Mucosa of gallbladder (tissue), 1 donor: ENCODE measurements around the gene UBE4B. TPM values are rescaled to one million over a fixed set of nuclear protein-coding genes. Genes with fewer than 3 reads are reported as not detected.
"Not testable (repeated sequence)": the region's sequence is repeated elsewhere in the genome, so short reads cannot be mapped to it uniquely, and the experiment has no call there.

ENCODE experiments used
- DNase-seq: peaks from one replicate; pipeline ENCODE4 v3.0.0-alpha.2; 2020; ENCODE audit warnings: low spot score
- total RNA-seq: library from RNA; stranded (reverse); gene quantifications from one replicate; pipeline ENCODE4 v1.2.1, GENCODE V29; 2021
- donor health status: DM: no; HTN: no; CAD: no.

The UBE4B gene
- total RNA-seq = 40.6 TPM

GRCh38 chr1:10032590-10033358 is at the start of gene UBE4B:
UBE4B (plus strand) TSS chr1:10032958; CDS start chr1:10033671, 713 bp downstream.
- peak; percentile 98 for DNase-seq

GRCh38 chr1:9984253-9984652 is 48.5 kb upstream of the UBE4B start:
- DNase-seq = no peak

GRCh38 chr1:9985001-9985400 is 47.8 kb upstream of the UBE4B start:
- no peak for DNase-seq

GRCh38 chr1:9989773-9990172 is 43.0 kb upstream of the UBE4B start:
- no peak for DNase-seq

- no peak for DNase-seq
These were observed 41.8 kb upstream of the UBE4B start for GRCh38 chr1:9990944-9991343.

GRCh38 chr1:9992910-9993309 is 39.8 kb upstream of the UBE4B start:
- DNase-seq = no peak

- no peak for DNase-seq
These were observed 39.1 kb upstream of the UBE4B start for GRCh38 chr1:9993561-9994075.

GRCh38 chr1:9996624-9997582 is 35.9 kb upstream of the UBE4B start, which contains the start of gene RBP7:
RBP7 (plus strand) TSS chr1:9997228; CDS start chr1:9997259, 31 bp downstream.
- DNase-seq = no peak

- DNase-seq = no peak
These were observed 31.6 kb upstream of the UBE4B start for GRCh38 chr1:10001016-10001665.

GRCh38 chr1:10005248-10005647 is 27.5 kb upstream of the UBE4B start:
- DNase-seq = not testable (repeated sequence)

- no peak for DNase-seq
These were observed 25.6 kb upstream of the UBE4B start for GRCh38 chr1:10007169-10007568.

- no peak for DNase-seq
These were observed 18.7 kb upstream of the UBE4B start for GRCh38 chr1:10014016-10014415.

- no peak for DNase-seq
These were observed 13.2 kb upstream of the UBE4B start for GRCh38 chr1:10019561-10019960.

- no peak for DNase-seq
These were observed 12.7 kb upstream of the UBE4B start for GRCh38 chr1:10020086-10020485.

- not testable (repeated sequence) for DNase-seq
These were observed 12.1 kb upstream of the UBE4B start for GRCh38 chr1:10020678-10021077.

GRCh38 chr1:10021992-10022391 is 10.8 kb upstream of the UBE4B start:
- DNase-seq = not testable (repeated sequence)

GRCh38 chr1:10022656-10023055 is 10.1 kb upstream of the UBE4B start:
- no peak for DNase-seq

- no peak for DNase-seq
These were observed 7.4 kb upstream of the UBE4B start for GRCh38 chr1:10025354-10025753.

GRCh38 chr1:10027027-10027426 is 5.7 kb upstream of the UBE4B start:
- DNase-seq = no peak

- DNase-seq = not testable (repeated sequence)
These were observed 3.7 kb upstream of the UBE4B start for GRCh38 chr1:10028956-10029500.

GRCh38 chr1:10031461-10031860 is 1.3 kb upstream of the UBE4B start:
- no peak for DNase-seq
